ENCODE data around the gene S100A3. TPM values are rescaled to one million over a fixed set of nuclear protein-coding genes. Genes with fewer than 3 reads are reported as not detected.
A peak's percentile ranks its signal among the peaks of the same experiment; 100 is the strongest.
"Not testable (repeated sequence)": the region's sequence is repeated elsewhere in the genome, so short reads cannot be mapped to it uniquely, and the experiment has no call there.

Gene S100A3
- polyA plus RNA-seq, 2 of the 4 experiments (the other 2 are of a cell fraction): 25.0 to 74.0 TPM

DNA sequence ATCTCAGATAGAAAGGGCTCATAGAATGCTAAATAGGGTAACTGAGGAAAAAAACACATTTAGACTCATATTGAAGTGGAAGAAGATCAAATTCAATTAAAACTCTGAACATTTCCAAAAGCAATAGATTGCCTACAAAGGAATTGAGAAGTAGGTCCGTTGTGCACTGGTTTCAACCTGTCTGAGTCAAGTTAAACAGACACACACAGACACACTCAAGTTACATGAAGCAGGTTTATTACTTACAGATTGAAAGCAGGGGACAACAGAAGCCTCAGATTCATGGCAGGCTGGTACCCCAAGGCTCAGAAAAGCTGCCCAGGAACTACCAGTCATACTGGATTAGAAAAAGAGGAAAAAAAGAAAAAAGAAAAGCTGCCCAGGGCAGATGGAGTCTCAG lies 37.3 kb upstream of the S100A3 start:
- TF ChIP-seq ESRRA (IDR thresholded peaks at IDR 0.05; ENCODE audit: borderline replicate concordance, low read length): no peak
- no peak for TF ChIP-seq BHLHE40 (IDR thresholded peaks at IDR 0.05; ENCODE audit: low read depth, low read length)
- TF ChIP-seq JUNB (IDR thresholded peaks at IDR 0.05): no peak
- TF ChIP-seq ZNF302 (CRISPR knock-in tag; IDR thresholded peaks at IDR 0.05): no peak
- TF ChIP-seq EHMT2 (IDR thresholded peaks at IDR 0.05; ENCODE audit: low read depth): no peak
- TF ChIP-seq FOSL2 (IDR thresholded peaks at IDR 0.05): no peak
- no peak for TF ChIP-seq FOSL2 (CRISPR knock-in tag; IDR thresholded peaks at IDR 0.05)
- TF ChIP-seq PHF8 (IDR thresholded peaks at IDR 0.05; ENCODE audit: borderline replicate concordance, low read depth): no peak
- TF ChIP-seq RCOR1 (IDR thresholded peaks at IDR 0.05; ENCODE audit: low read depth, low read length): no peak
- no peak for TF ChIP-seq KDM5A (IDR thresholded peaks at IDR 0.05)
- TF ChIP-seq E2F6 (IDR thresholded peaks at IDR 0.05; ENCODE audit: borderline replicate concordance, low read depth): no peak
- TF ChIP-seq CBX2 (IDR thresholded peaks at IDR 0.05; ENCODE audit: borderline replicate concordance, low read depth): no peak
- no peak for TF ChIP-seq KDM1A (IDR thresholded peaks at IDR 0.05; ENCODE audit: low read depth)
- CTCF ChIA-PET: interaction anchor here (1.2 to 3.3 kb wide), 4 partner anchors 9 to 18 kb away, joined by 3 to 34 read pairs (median 4); no protein-coding TSS in a partner anchor
- FAIRE-seq (no peak), ATAC-seq (no peak), DNase-seq (ENCODE audit: low read depth in 1 of 2, low spot score in 1 of 2) (no peak)
- H3K4me1 ChIP-seq: 0 out of 3 replicates have a peak, but pooled peaks cover 7% of the 10 kb centered on the region
- POLR2A ChIA-PET: interaction anchor here (1.0 to 1.8 kb wide), 2 partner anchors 9 to 18 kb away, joined by 3 to 4 read pairs; no protein-coding TSS in a partner anchor
- no peak overlapping the region for H3K4me2 ChIP-seq
- no peak overlapping the region for H3K4me3 ChIP-seq
- 12% methylated on average over 1 of the region's 1 CpG for WGBS (ENCODE audit: missing lambda C conversion rate)
- peak overlapping the region in 1 of 2 experiments; percentile 24; a peak in 1 of 6 replicates for H3K27ac ChIP-seq
- H3K9me3 ChIP-seq: no peaks in the 10 kb centered on the region

GRCh38 chr1:153585006-153585405 lies 35.9 kb upstream of the S100A3 start:
- Histone ChIP-seq H3K4me3 (no peak overlapping the region), H3K4me2 (no peak overlapping the region), H3K9me3 (no peaks in the 10 kb centered on the region), H3K4me1 (0 out of 3 replicates have a peak, but pooled peaks cover 7% of the 10 kb centered on the region), H3K27ac (no peak overlapping the region)
- FAIRE-seq (no peak), ATAC-seq (no peak), DNase-seq (ENCODE audit: low read depth in 1 of 2, low spot score in 1 of 2) (no peak)
- 74% methylated on average over 1 of the region's 1 CpG for WGBS (ENCODE audit: missing lambda C conversion rate)
- CTCF ChIA-PET: interaction anchor here (0.9 to 3.3 kb wide), 6 partner anchors 8 to 52 kb away, joined by 3 to 34 read pairs (median 6); partner anchors contain the start of genes S100A1 and S100A13
- POLR2A ChIA-PET: interaction anchor here (1.3 kb wide), 1 partner anchor 42 kb away, joined by 3 read pairs; the partner anchor contains the start of gene S100A13
- no peak for TF ChIP-seq HDAC2 (IDR thresholded peaks at IDR 0.05)
- TF ChIP-seq FOXS1 (CRISPR knock-in tag; IDR thresholded peaks at IDR 0.05): no peak
- TF ChIP-seq, protein P1, sequence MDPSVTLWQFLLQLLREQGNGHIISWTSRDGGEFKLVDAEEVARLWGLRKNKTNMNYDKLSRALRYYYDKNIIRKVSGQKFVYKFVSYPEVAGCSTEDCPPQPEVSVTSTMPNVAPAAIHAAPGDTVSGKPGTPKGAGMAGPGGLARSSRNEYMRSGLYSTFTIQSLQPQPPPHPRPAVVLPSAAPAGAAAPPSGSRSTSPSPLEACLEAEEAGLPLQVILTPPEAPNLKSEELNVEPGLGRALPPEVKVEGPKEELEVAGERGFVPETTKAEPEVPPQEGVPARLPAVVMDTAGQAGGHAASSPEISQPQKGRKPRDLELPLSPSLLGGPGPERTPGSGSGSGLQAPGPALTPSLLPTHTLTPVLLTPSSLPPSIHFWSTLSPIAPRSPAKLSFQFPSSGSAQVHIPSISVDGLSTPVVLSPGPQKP (IDR thresholded peaks at IDR 0.05; ENCODE audit: low read depth, low read length): no peak
- TF ChIP-seq ESRRA (IDR thresholded peaks at IDR 0.05; ENCODE audit: borderline replicate concordance, low read length): no peak
- no peak for TF ChIP-seq ZNF302 (CRISPR knock-in tag; IDR thresholded peaks at IDR 0.05)
- TF ChIP-seq NR3C1 (IDR thresholded peaks at IDR 0.05): no peak
- no peak for TF ChIP-seq RNF2 (IDR thresholded peaks at IDR 0.05; ENCODE audit: borderline replicate concordance, low read depth)
- no peak for TF ChIP-seq CHD2 (IDR thresholded peaks at IDR 0.05; ENCODE audit: low read length, partially characterized antibody)
- TF ChIP-seq, protein P2, sequence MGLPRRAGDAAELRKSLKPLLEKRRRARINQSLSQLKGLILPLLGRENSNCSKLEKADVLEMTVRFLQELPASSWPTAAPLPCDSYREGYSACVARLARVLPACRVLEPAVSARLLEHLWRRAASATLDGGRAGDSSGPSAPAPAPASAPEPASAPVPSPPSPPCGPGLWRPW (IDR thresholded peaks at IDR 0.05): no peak

DNA sequence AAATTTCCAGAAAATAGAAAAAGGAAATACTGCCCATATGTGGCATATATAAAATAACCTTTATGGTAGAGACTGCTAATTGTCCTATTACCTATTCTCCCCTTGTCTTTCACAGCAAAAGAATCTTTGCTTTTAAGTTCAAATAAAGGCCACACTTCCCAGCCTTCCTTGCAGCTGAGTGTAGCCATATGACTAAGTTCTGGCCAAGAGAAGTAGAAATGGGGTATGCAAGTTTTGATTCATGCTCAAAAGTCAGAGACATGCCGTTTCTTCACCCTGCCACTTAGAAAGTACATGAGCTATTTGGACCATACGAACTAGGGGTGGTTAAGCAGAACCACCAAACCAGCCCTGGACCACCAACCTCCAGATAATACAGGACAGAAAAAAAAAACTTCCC lies 34.9 kb upstream of the S100A3 start:
- Histone ChIP-seq H3K4me2 (no peak overlapping the region), H3K9me3 (no peaks in the 10 kb centered on the region), H3K27ac (no peak overlapping the region), H3K4me1 (peaks cover 7% of the 10 kb centered on the region; the same call in 1 of the 3 replicates), H3K4me3 (no peak overlapping the region)
- TF ChIP-seq RAD21 (conservative IDR thresholded peaks at IDR 0.05 in 1 of 2, IDR thresholded peaks at IDR 0.05 in 1 of 2): no peak
- TF ChIP-seq RARB (CRISPR knock-in tag; IDR thresholded peaks at IDR 0.05): no peak
- no peak for TF ChIP-seq HDAC2 (IDR thresholded peaks at IDR 0.05)
- TF ChIP-seq CBX8 (IDR thresholded peaks at IDR 0.05): no peak
- TF ChIP-seq CTCF (IDR thresholded peaks at IDR 0.05): no peak
- no peak for TF ChIP-seq RCOR1 (IDR thresholded peaks at IDR 0.05; ENCODE audit: low read depth, low read length)
- TF ChIP-seq HOXB13 (CRISPR knock-in tag; IDR thresholded peaks at IDR 0.05; ENCODE audit: low read depth): no peak
- no peak for TF ChIP-seq POLR2A (IDR thresholded peaks at IDR 0.05; ENCODE audit: low read length)
- TF ChIP-seq GATA3 (IDR thresholded peaks at IDR 0.05; ENCODE audit: borderline replicate concordance): no peak
- FAIRE-seq (no peak), DNase-seq (ENCODE audit: low read depth in 1 of 2, low spot score in 1 of 2) (no peak), ATAC-seq (no peak)
- CTCF ChIA-PET: interaction anchor here (0.7 to 2.1 kb wide), 3 partner anchors 9 to 50 kb away, joined by 3 to 7 read pairs (median 5); partner anchors contain the start of genes CHTOP, S100A1 and S100A13
- WGBS (ENCODE audit: missing lambda C conversion rate): 61% methylated on average over 2 of the region's 2 CpGs
- POLR2A ChIA-PET: interaction anchor here (1.3 kb wide), 1 partner anchor 43 kb away, joined by 3 read pairs; the partner anchor contains the start of gene S100A13

DNA sequence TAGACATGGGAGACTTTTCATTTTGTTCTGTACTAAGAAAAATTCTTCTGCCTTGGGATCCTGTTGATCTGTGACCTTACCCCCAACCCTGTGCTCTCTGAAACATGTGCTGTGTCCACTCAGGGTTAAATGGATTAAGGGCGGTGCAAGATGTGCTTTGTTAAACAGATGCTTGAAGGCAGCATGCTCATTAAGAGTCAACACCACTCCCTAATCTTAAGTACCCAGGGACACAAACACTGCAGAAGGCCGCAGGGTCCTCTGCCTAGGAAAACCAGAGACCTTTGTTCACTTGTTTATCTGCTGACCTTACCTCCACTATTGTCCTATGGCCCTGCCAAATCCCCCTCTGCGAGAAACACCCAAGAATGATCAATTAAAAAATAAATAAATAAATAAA lies 34.5 kb upstream of the S100A3 start:
- peaks cover 11% of the 10 kb centered on the region; the same call in 2 of the 3 replicates for H3K4me1 ChIP-seq
- H3K4me2 ChIP-seq; POLR2A ChIA-PET; ATAC-seq; H3K9me3 ChIP-seq; H3K4me3 ChIP-seq; FAIRE-seq; DNase-seq (ENCODE audit: low read depth in 1 of 2, low spot score in 1 of 2); H3K27ac ChIP-seq: not testable (repeated sequence)
- CTCF ChIA-PET: interaction anchor here (2.1 kb wide), 1 partner anchor 9 kb away, joined by 5 read pairs; no protein-coding TSS in a partner anchor
- WGBS (ENCODE audit: missing lambda C conversion rate): 79% methylated on average over 3 of the region's 3 CpGs

Data from A549 (cell line).